ENCODE results near the gene RBM39. TPM values are rescaled to one million over a fixed set of nuclear protein-coding genes. Genes with fewer than 3 reads are reported as not detected.

RBM39 gene
- total and polyA plus RNA-seq, 9 of the 15 experiments (the other 6 are each of a cell fraction or from before 2014, with no cell fraction given): 143 to 319 (median 228) TPM

GRCh38 chr20:35743693-35744491, 1.8 kb upstream of the RBM39 start (continued):
- TF ChIP-seq CBX2 (IDR thresholded peaks at IDR 0.05; ENCODE audit: insufficient read depth, low read length, poor library complexity, severe bottlenecking): no peak
- TF ChIP-seq NFIC (IDR thresholded peaks at IDR 0.05): no peak
- TF ChIP-seq KHSRP (IDR thresholded peaks at IDR 0.05): no peak
- TF ChIP-seq LARP7 (IDR thresholded peaks at IDR 0.05): peak; percentile 57; the same call in 1 of the 2 replicates
- TF ChIP-seq ZNF444 (CRISPR knock-in tag; IDR thresholded peaks at IDR 0.05): no peak
- TF ChIP-seq NR4A1 (CRISPR knock-in tag; IDR thresholded peaks at IDR 0.05): no peak
- TF ChIP-seq NR4A1 (tag; IDR thresholded peaks at IDR 0.05): peak; percentile 72; the same call in 1 of the 2 replicates
- no peak for TF ChIP-seq HIVEP1 (CRISPR knock-in tag; IDR thresholded peaks at IDR 0.05)
- no peak for TF ChIP-seq RNF2 (IDR thresholded peaks at IDR 0.05)
- no peak for TF ChIP-seq REST (IDR thresholded peaks at IDR 0.05; ENCODE audit: borderline replicate concordance)
- no peak for TF ChIP-seq REST (CRISPR knock-in tag; IDR thresholded peaks at IDR 0.05; ENCODE audit: low read depth)
- TF ChIP-seq LCOR (CRISPR knock-in tag; IDR thresholded peaks at IDR 0.05): no peak
- no peak for TF ChIP-seq BDP1 (IDR thresholded peaks at IDR 0.05; ENCODE audit: insufficient read depth, insufficient read length)
- TF ChIP-seq FOXO4 (CRISPR knock-in tag; IDR thresholded peaks at IDR 0.05): no peak
- no peak for TF ChIP-seq FOXK1 (CRISPR knock-in tag; IDR thresholded peaks at IDR 0.05; ENCODE audit: borderline replicate concordance)
- TF ChIP-seq FOXA1 (IDR thresholded peaks at IDR 0.05; ENCODE audit: borderline replicate concordance): no peak; the same call in 1 of the 2 replicates
- TF ChIP-seq GMEB1 (CRISPR knock-in tag; IDR thresholded peaks at IDR 0.05): no peak
